ENCODE data around the gene PTPRT. TPM values are rescaled to one million over a fixed set of nuclear protein-coding genes. Genes with fewer than 3 reads are reported as not detected.

The PTPRT gene
- total RNA-seq, 4 donors from 2014 or later: under 0.01 to 2.1 TPM; not detected in 2

GRCh38 chr20:42152575-42152974, 1037.1 kb downstream of the PTPRT start:
- no peak for DNase-seq
- no peaks in the 10 kb centered on the region for H3K36me3 ChIP-seq
- H3K4me1 ChIP-seq: no peaks in the 10 kb centered on the region
- no peak overlapping the region for H3K4me3 ChIP-seq
- H3K9me3 ChIP-seq: no peaks in the 10 kb centered on the region
- intact Hi-C loops (cut with DNase I; ENCODE audit: low total_unique reads): no loop called here
- TF ChIP-seq POLR2A (IDR thresholded peaks at IDR 0.05): no peak
- TF ChIP-seq CTCF (IDR thresholded peaks at IDR 0.05): no peak
- no peak overlapping the region for H3K27ac ChIP-seq
- no peaks in the 10 kb centered on the region for H3K27me3 ChIP-seq

- Histone ChIP-seq H3K36me3 (no peaks in the 10 kb centered on the region), H3K9me3 (no peaks in the 10 kb centered on the region), H3K4me1 (no peaks in the 10 kb centered on the region), H3K27me3 (no peaks in the 10 kb centered on the region), H3K4me3 (no peak overlapping the region), H3K27ac (no peak overlapping the region)
- intact Hi-C loops (cut with DNase I; ENCODE audit: low total_unique reads): no loop called here
- TF ChIP-seq POLR2A (IDR thresholded peaks at IDR 0.05): no peak
- TF ChIP-seq CTCF (IDR thresholded peaks at IDR 0.05): no peak
- DNase-seq: no peak
Measured at GRCh38 chr20:42150230-42150629, 1039.5 kb downstream of the PTPRT start.

GRCh38 chr20:42138729-42139128, 1051.0 kb downstream of the PTPRT start:
- intact Hi-C loops (cut with DNase I; ENCODE audit: low total_unique reads): no loop called here
- no peak for DNase-seq
- H3K27me3 ChIP-seq: no peaks in the 10 kb centered on the region
- no peak overlapping the region for H3K27ac ChIP-seq
- no peaks in the 10 kb centered on the region for H3K36me3 ChIP-seq
- no peaks in the 10 kb centered on the region for H3K4me1 ChIP-seq
- no peaks in the 10 kb centered on the region for H3K9me3 ChIP-seq
- no peak overlapping the region for H3K4me3 ChIP-seq
- TF ChIP-seq POLR2A (IDR thresholded peaks at IDR 0.05) (no peak), CTCF (IDR thresholded peaks at IDR 0.05) (no peak)

GRCh38 chr20:42134265-42135098, 1055.2 kb downstream of the PTPRT start:
- no peaks in the 10 kb centered on the region for H3K9me3 ChIP-seq
- no peaks in the 10 kb centered on the region for H3K4me1 ChIP-seq
- H3K4me3 ChIP-seq: no peak overlapping the region
- intact Hi-C loops (cut with DNase I; ENCODE audit: low total_unique reads): no loop called here
- no peak for TF ChIP-seq POLR2A (IDR thresholded peaks at IDR 0.05)
- TF ChIP-seq CTCF (IDR thresholded peaks at IDR 0.05): no peak
- H3K27ac ChIP-seq: no peak overlapping the region
- no peaks in the 10 kb centered on the region for H3K27me3 ChIP-seq
- DNase-seq: no peak
- H3K36me3 ChIP-seq: no peaks in the 10 kb centered on the region

- H3K36me3 ChIP-seq: no peaks in the 10 kb centered on the region
- intact Hi-C loops (cut with DNase I; ENCODE audit: low total_unique reads): no loop called here
Measured at GRCh38 chr20:42130810-42131596, 1058.7 kb downstream of the PTPRT start.

More at GRCh38 chr20:42130810-42131596, 1058.7 kb downstream of the PTPRT start:
- no peak for DNase-seq
- no peak overlapping the region for H3K4me3 ChIP-seq
- no peaks in the 10 kb centered on the region for H3K27me3 ChIP-seq
- no peaks in the 10 kb centered on the region for H3K4me1 ChIP-seq
- H3K9me3 ChIP-seq: no peaks in the 10 kb centered on the region
- H3K27ac ChIP-seq: no peak overlapping the region
- TF ChIP-seq CTCF (IDR thresholded peaks at IDR 0.05) (no peak), POLR2A (IDR thresholded peaks at IDR 0.05) (no peak)

Data from uterus (tissue), 4 donors.